ENCODE data around the gene ANKRD44. TPM values are rescaled to one million over a fixed set of nuclear protein-coding genes. Genes with fewer than 3 reads are reported as not detected.

ANKRD44 gene
- total RNA-seq, 1 experiment from 2014 or later = 0.68 TPM

GRCh38 chr2:196939371-196939770, 371.2 kb downstream of the ANKRD44 start:
- H3K4me1 Mint-ChIP-seq = no peaks in the 10 kb centered on the region
- POLR2A ChIA-PET = interaction anchor here (0.8 kb wide), 1 partner anchor 9 kb away, joined by 3 read pairs; no protein-coding TSS in a partner anchor
- H3K27ac Mint-ChIP-seq = no peak overlapping the region
- TF ChIP-seq RELA (CRISPR knock-in tag; IDR thresholded peaks at IDR 0.05; ENCODE audit: borderline replicate concordance) (no peak), NFE2L1 (CRISPR knock-in tag; IDR thresholded peaks at IDR 0.05) (no peak), EMX1 (CRISPR knock-in tag; IDR thresholded peaks at IDR 0.05) (no peak), ZNF512 (CRISPR knock-in tag; IDR thresholded peaks at IDR 0.05; ENCODE audit: borderline replicate concordance) (no peak), ELF4 (CRISPR knock-in tag; IDR thresholded peaks at IDR 0.05; ENCODE audit: low read depth) (no peak)
- no peak for DNase-seq (ENCODE audit: low spot score)
- H3K36me3 Mint-ChIP-seq = no peaks in the 10 kb centered on the region
- H3K9me3 Mint-ChIP-seq = no peaks in the 10 kb centered on the region
- no peak for ATAC-seq
- no peak overlapping the region for H3K4me3 Mint-ChIP-seq
- CTCF ChIA-PET = no interaction called here
- no peaks in the 10 kb centered on the region for H3K27me3 Mint-ChIP-seq (ENCODE audit: low read depth)

Other genes starting within 250 kb of the ANKRD44 start
- gene SF3B1, start 124.2 kb upstream of the ANKRD44 start, total RNA-seq (2021) = 277 to 321 TPM (median 296 TPM) in 3 replicates
- gene COQ10B, start 142.8 kb upstream of the ANKRD44 start, total RNA-seq (2021) = 17.7 to 21.7 TPM (median 19.9 TPM) in 3 replicates
- 995 to 1,024 TPM (median 1,000 TPM) in 3 replicates for gene HSPD1, start 189.1 kb upstream of the ANKRD44 start, total RNA-seq (2021)
- 333 to 372 TPM (median 366 TPM) in 3 replicates for gene HSPE1, start 189.6 kb upstream of the ANKRD44 start, total RNA-seq (2021)
- gene MOB4, start 205.3 kb upstream of the ANKRD44 start, total RNA-seq (2021) = 40.8 to 55.7 TPM (median 47.8 TPM) in 3 replicates